Sigmoid colon (tissue), 7 donors: Measurements from ENCODE around the gene DPT. TPM values are rescaled to one million over a fixed set of nuclear protein-coding genes. Genes with fewer than 3 reads are reported as not detected.

Source experiments
- DNase-seq: peaks from one replicate; pipeline ENCODE4 v3.0.0-alpha.2; 2019
- H3K27ac ChIP-seq, 4 donors: fragments of 200-600 bp; sonication (generic); one replicate each; pipeline ENCODE4 v1.5.1; 2016 to 2019; ENCODE audit warnings: mild to moderate bottlenecking in 1 of 4
- H3K27me3 ChIP-seq, 3 donors: fragments of 200-600 bp; sonication (generic); one replicate each; pipeline ENCODE4 v1.5.1; 2019; ENCODE audit warnings: mild to moderate bottlenecking in 1 of 3
- H3K36me3 ChIP-seq, 4 donors: fragments of 200-600 bp; sonication (generic); one replicate each; pipeline ENCODE4 v1.5.1; 2016 to 2019
- H3K4me1 ChIP-seq, 4 donors: fragments of 200-600 bp; sonication (generic); one replicate each; pipeline ENCODE4 v1.5.1; 2017 to 2019
- H3K4me3 ChIP-seq, 4 donors: fragments of 200-600 bp; sonication (generic); one replicate each; pipeline ENCODE4 v1.5.1; 2017 to 2019; ENCODE audit warnings: mild to moderate bottlenecking in 2 of 4, moderate library complexity in 1 of 4
- H3K9me3 ChIP-seq, 4 donors: fragments of 200-600 bp in 3 of 4; sonication (generic) in 3 of 4; one replicate each; pipeline versions ENCODE4 v1.5.1 to v1.6.1; 2013 to 2019
- EP300 ChIP-seq, 4 donors: sonication (generic); formaldehyde crosslinking; IDR thresholded peaks; one replicate each; pipeline ENCODE4 v1.6.1; 2017; ENCODE audit warnings: antibody characterized with exemption in 4 of 4
- POLR2A ChIP-seq, 2 donors: fragments of 450-650 bp; IDR thresholded peaks; one replicate each; pipeline ENCODE4 v1.6.1; 2016; ENCODE audit warnings: antibody characterized with exemption in 2 of 2, mild to moderate bottlenecking in 2 of 2, moderate library complexity in 2 of 2
- POLR2AphosphoS5 ChIP-seq, 4 donors: sonication (generic); formaldehyde crosslinking; IDR thresholded peaks; one replicate each; pipeline ENCODE4 v1.6.1; 2017; ENCODE audit warnings: antibody characterized with exemption in 4 of 4
- WGBS, 2 donors: extraction: QIAGEN DNeasy Blood & Tissue Kit; methylation state at CpG; one replicate each; pipeline ENCODE4 v1.1.7; 2013; 5-methylcytosine and 5-hydroxymethylcytosine counted together
- intact Hi-C: fragments of 100-400 bp; cut with DNase I; formaldehyde crosslinking; loops from one replicate; pipeline ENCODE4 v1.15.1; 2023
- polyA plus RNA-seq, 3 donors: library from polyadenylated mRNA; stranded (reverse); fragments of 200-250 nt; gene quantifications; one replicate each; pipeline ENCODE4 v1.2.3, GENCODE V29; 2013
- total RNA-seq, 4 donors: library from RNA; depleted of rRNA; stranded (reverse); fragments of >200 nt; gene quantifications; one replicate each; pipeline ENCODE4 v1.1.0, GENCODE V29; 2016
- TF ChIP-seq, protein P1 (sequence below), 4 experiments: fragments of 450-650 bp in 3 of 4; fragments of 200-600 bp in 1 of 4; IDR thresholded peaks; one replicate each; pipeline ENCODE4 v1.5.1; 2016 to 2019; ENCODE audit warnings: antibody characterized with exemption in 4 of 4, mild to moderate bottlenecking in 3 of 4, moderate library complexity in 2 of 4
- donor health status: healthy with polysubstance abuse.
- donor health status: Bipolar disorder and iron deficiency.
- donor health status: healthy.

Gene DPT
- total and polyA plus RNA-seq, 7 donors: 2.1 to 519 (median 249) TPM

- Histone ChIP-seq H3K27me3 (no peaks in the 10 kb centered on the region), H3K9me3 (no peaks in the 10 kb centered on the region), H3K4me3 (no peak overlapping the region), H3K36me3 (no peaks in the 10 kb centered on the region), H3K27ac (no peak overlapping the region), H3K4me1 (peaks cover 0 to 35% (median 27%) of the 10 kb centered on the region in 4 donors)
- TF ChIP-seq POLR2A (IDR thresholded peaks at IDR 0.05) (no peak), POLR2AphosphoS5 (IDR thresholded peaks at IDR 0.05) (no peak), EP300 (IDR thresholded peaks at IDR 0.05) (no peak)
- TF ChIP-seq, protein P1, sequence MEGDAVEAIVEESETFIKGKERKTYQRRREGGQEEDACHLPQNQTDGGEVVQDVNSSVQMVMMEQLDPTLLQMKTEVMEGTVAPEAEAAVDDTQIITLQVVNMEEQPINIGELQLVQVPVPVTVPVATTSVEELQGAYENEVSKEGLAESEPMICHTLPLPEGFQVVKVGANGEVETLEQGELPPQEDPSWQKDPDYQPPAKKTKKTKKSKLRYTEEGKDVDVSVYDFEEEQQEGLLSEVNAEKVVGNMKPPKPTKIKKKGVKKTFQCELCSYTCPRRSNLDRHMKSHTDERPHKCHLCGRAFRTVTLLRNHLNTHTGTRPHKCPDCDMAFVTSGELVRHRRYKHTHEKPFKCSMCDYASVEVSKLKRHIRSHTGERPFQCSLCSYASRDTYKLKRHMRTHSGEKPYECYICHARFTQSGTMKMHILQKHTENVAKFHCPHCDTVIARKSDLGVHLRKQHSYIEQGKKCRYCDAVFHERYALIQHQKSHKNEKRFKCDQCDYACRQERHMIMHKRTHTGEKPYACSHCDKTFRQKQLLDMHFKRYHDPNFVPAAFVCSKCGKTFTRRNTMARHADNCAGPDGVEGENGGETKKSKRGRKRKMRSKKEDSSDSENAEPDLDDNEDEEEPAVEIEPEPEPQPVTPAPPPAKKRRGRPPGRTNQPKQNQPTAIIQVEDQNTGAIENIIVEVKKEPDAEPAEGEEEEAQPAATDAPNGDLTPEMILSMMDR (IDR thresholded peaks at IDR 0.05): no peak
- whole genome bisulfite sequencing, 2 donors: 91 to 94% methylated on average over 7 of the region's 7 CpGs
- DNase-seq: no peak
- intact Hi-C loops: no loop called here
These were observed 2.4 kb upstream of the DPT start for GRCh38 chr1:168731244-168731953.

GRCh38 chr1:168729405-168729802, 398 bp upstream of the DPT start:
- no peaks in the 10 kb centered on the region for H3K9me3 ChIP-seq
- no peaks in the 10 kb centered on the region for H3K36me3 ChIP-seq
- H3K27ac ChIP-seq: peak overlapping the region in 3 of 4 donors; percentile 50 to 67 (median 51)
- intact Hi-C loops: no loop called here
- WGBS, 2 donors: 93% methylated on average over 5 of the region's 5 CpGs
- peak overlapping the region in 2 of 4 donors; percentile 34 to 44 for H3K4me3 ChIP-seq
- no peaks in the 10 kb centered on the region for H3K27me3 ChIP-seq
- no peak for DNase-seq
- H3K4me1 ChIP-seq: peaks cover 0 to 25% (median 14%) of the 10 kb centered on the region in 4 donors
- TF ChIP-seq EP300 (IDR thresholded peaks at IDR 0.05) (no peak), POLR2AphosphoS5 (IDR thresholded peaks at IDR 0.05) (no peak), POLR2A (IDR thresholded peaks at IDR 0.05) (no peak)
- TF ChIP-seq, protein P1 (IDR thresholded peaks at IDR 0.05): no peak

DNA sequence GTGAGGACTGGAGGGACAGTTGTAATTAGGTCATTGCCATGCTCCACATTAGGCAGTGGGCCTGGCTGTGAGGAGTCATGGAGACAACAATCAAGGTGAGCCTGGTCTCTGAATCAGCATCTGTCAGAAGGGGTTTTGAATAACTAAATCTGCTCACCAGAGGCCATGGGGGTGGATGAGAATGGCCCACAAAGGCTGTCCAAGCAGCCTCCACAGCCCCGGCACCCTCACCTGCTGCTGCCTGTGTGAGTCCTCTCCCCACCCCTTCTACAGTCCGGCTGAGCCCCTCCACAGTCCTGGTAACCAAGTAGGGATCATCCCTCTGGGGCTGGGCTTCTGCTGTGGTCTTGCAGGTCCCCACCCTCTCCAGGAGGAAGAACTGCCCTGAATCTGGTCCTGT, 2.3 kb downstream of the DPT start:
- peaks cover 0 to 11% (median 2%) of the 10 kb centered on the region in 4 donors for H3K4me1 ChIP-seq
- whole genome bisulfite sequencing, 2 donors: 93 to 100% methylated on average over 2 of the region's 2 CpGs
- DNase-seq: no peak
- peak overlapping the region; percentile 19 to 44 (median 34) for H3K4me3 ChIP-seq
- H3K36me3 ChIP-seq: no peaks in the 10 kb centered on the region
- intact Hi-C loops: no loop called here
- no peaks in the 10 kb centered on the region for H3K27me3 ChIP-seq
- no peaks in the 10 kb centered on the region for H3K9me3 ChIP-seq
- TF ChIP-seq POLR2A (IDR thresholded peaks at IDR 0.05) (no peak), EP300 (IDR thresholded peaks at IDR 0.05) (no peak), POLR2AphosphoS5 (IDR thresholded peaks at IDR 0.05) (no peak)
- TF ChIP-seq, protein P1 (IDR thresholded peaks at IDR 0.05): no peak
- H3K27ac ChIP-seq: peak overlapping the region; percentile 37 to 67 (median 48)

DNA sequence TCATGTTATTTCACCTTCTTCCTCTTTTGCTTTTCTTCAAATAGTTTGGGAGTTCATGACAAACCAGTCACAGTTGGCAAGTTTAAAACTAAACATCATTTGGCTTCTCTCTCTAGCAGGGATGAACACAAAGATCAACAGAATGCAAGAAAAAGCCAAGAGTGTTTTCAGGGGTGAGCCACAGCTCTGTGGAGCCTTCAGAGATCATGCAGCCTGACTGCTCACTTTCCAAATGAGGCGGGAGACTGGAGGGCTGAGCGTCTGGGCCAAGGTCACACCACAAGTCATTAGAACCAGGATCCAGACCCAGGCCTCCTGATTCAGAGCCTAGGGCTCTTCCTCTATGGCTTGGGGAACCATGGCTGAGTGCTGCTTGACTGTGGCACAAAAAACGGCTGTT, 2.7 kb downstream of the DPT start:
- DNase-seq: peak; percentile 67
- H3K36me3 ChIP-seq: no peaks in the 10 kb centered on the region
- H3K9me3 ChIP-seq: no peaks in the 10 kb centered on the region
- peak overlapping the region; percentile 37 to 67 (median 48) for H3K27ac ChIP-seq
- intact Hi-C loops: no loop called here
- TF ChIP-seq POLR2A (IDR thresholded peaks at IDR 0.05): no peak
- TF ChIP-seq, protein P1 (IDR thresholded peaks at IDR 0.05): no peak
- peak in 1 of 4 donors; percentile 8 for TF ChIP-seq POLR2AphosphoS5 (IDR thresholded peaks at IDR 0.05)
- peaks cover 0 to 8% (median 2%) of the 10 kb centered on the region in 4 donors for H3K4me1 ChIP-seq
- H3K4me3 ChIP-seq: peak overlapping the region; percentile 19 to 44 (median 34)
- no peaks in the 10 kb centered on the region for H3K27me3 ChIP-seq
- 84 to 90% methylated on average over 3 of the region's 3 CpGs for WGBS, 2 donors
